ENCODE results near the gene ANXA10.

DNA sequence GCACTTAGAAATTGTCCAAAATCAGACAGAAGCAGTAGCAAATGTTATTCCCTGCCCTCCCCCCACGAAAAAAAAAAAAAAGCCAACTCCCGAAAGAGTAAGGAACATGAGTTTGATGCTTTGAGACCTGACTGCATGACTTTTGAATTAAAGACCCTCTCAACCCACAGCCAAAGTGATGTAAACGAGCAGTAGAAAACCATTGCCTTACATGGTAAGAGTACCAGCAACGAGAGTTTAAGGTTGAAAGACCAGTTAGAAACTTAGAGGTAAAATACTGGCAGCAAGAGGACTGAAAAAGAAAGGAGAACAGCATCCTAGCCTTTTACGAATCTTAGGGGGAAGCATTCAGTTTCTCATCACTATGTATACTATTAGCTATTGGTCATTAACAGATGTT, 10.0 kb upstream of the ANXA10 start:
- TF ChIP-seq POLR2AphosphoS5 (IDR thresholded peaks at IDR 0.05; ENCODE audit: low read depth, low read length) (no peak), POLR2A (IDR thresholded peaks at IDR 0.05; ENCODE audit: low read depth, low read length) (no peak), POU2F2 (IDR thresholded peaks at IDR 0.05; ENCODE audit: low read depth, low read length) (no peak), TAF1 (IDR thresholded peaks at IDR 0.05; ENCODE audit: low read depth, low read length) (no peak), SPI1 (IDR thresholded peaks at IDR 0.05; ENCODE audit: low read depth, low read length) (no peak), PAX5 (IDR thresholded peaks at IDR 0.05; ENCODE audit: insufficient read depth, low read length, severe bottlenecking) (no peak)
